Lower leg skin (tissue), 4 donors: ENCODE measurements around the gene NRXN3. TPM values are rescaled to one million over a fixed set of nuclear protein-coding genes. Genes with fewer than 3 reads are reported as not detected.

ENCODE experiments used
- DNase-seq, 2 donors: peaks; one replicate each; pipeline ENCODE4 v3.0.0-alpha.2; 2019; ENCODE audit warnings: low spot score in 2 of 2
- H3K4me3 ChIP-seq: fragments of 200-600 bp; sonication (generic); 2 replicates; pipeline ENCODE4 v1.5.1; 2017; ENCODE audit warnings: mild to moderate bottlenecking, low read depth; ENCODE audit not compliant: poor library complexity, severe bottlenecking
- CTCF ChIP-seq, 3 donors: fragments of 450-650 bp; IDR thresholded peaks; one replicate each; pipeline ENCODE4 v1.5.1; 2016; ENCODE audit warnings: antibody characterized with exemption in 3 of 3, mild to moderate bottlenecking in 3 of 3, moderate library complexity in 2 of 3
- POLR2A ChIP-seq, 2 donors: fragments of 450-650 bp; IDR thresholded peaks; one replicate each; pipeline ENCODE4 v1.6.1; 2016 to 2017; ENCODE audit warnings: antibody characterized with exemption in 2 of 2, mild to moderate bottlenecking in 1 of 2, moderate library complexity in 1 of 2
- WGBS, 2 donors: methylation state at CpG; one replicate each; pipeline ENCODE4 v1.1.5; 2018; 5-methylcytosine and 5-hydroxymethylcytosine counted together
- intact Hi-C: fragments of 100-400 bp; cut with DNase I; formaldehyde crosslinking; loops from one replicate; pipeline ENCODE4 v1.15.0; 2023; ENCODE audit warnings: low total_unique reads
- total RNA-seq, 4 donors: library from RNA; depleted of rRNA; stranded (reverse); fragments of >200 nt; gene quantifications; one replicate each; pipeline ENCODE4 v1.1.0, GENCODE V29; 2016

NRXN3 gene
- total RNA-seq, 4 donors from 2014 or later, result 0.61 to 2.4 (median 1.7) TPM

GRCh38 chr14:78688503-78688902 lies 518.3 kb downstream of the NRXN3 start:
- DNase-seq, result no peak
- 84 to 88% methylated on average over 1 of the region's 1 CpG for WGBS, 2 donors
- H3K4me3 ChIP-seq, result no peak overlapping the region
- intact Hi-C loops, result no loop called here
- TF ChIP-seq CTCF (IDR thresholded peaks at IDR 0.05) (no peak), POLR2A (IDR thresholded peaks at IDR 0.05) (no peak)

- TF ChIP-seq CTCF (IDR thresholded peaks at IDR 0.05), result no peak
- TF ChIP-seq POLR2A (IDR thresholded peaks at IDR 0.05), result no peak
- no peak overlapping the region for H3K4me3 ChIP-seq
- intact Hi-C loops, result no loop called here
- DNase-seq, result no peak
- 60 to 72% methylated on average over 2 of the region's 2 CpGs for WGBS, 2 donors
Measured at GRCh38 chr14:78690836-78691235, 520.7 kb downstream of the NRXN3 start.

- H3K4me3 ChIP-seq, result no peak overlapping the region
- DNase-seq, result no peak
- intact Hi-C loops, result no loop called here
- WGBS, 2 donors, result 16 to 18% methylated on average over 2 of the region's 2 CpGs
- TF ChIP-seq POLR2A (IDR thresholded peaks at IDR 0.05) (no peak), CTCF (IDR thresholded peaks at IDR 0.05) (no peak)
Measured at GRCh38 chr14:78697341-78697740, 527.2 kb downstream of the NRXN3 start.

GRCh38 chr14:78698991-78699390 lies 528.8 kb downstream of the NRXN3 start:
- WGBS, 2 donors, result 65 to 70% methylated on average over 3 of the region's 3 CpGs
- TF ChIP-seq POLR2A (IDR thresholded peaks at IDR 0.05) (no peak), CTCF (IDR thresholded peaks at IDR 0.05) (no peak)
- H3K4me3 ChIP-seq, result no peak overlapping the region
- intact Hi-C loops, result no loop called here
- no peak for DNase-seq

- WGBS, 2 donors, result 72 to 74% methylated on average over 2 of the region's 2 CpGs
- H3K4me3 ChIP-seq, result no peak overlapping the region
- TF ChIP-seq POLR2A (IDR thresholded peaks at IDR 0.05) (no peak), CTCF (IDR thresholded peaks at IDR 0.05) (no peak)
- intact Hi-C loops, result no loop called here
- DNase-seq, result no peak
Measured at GRCh38 chr14:78700236-78700635, 530.1 kb downstream of the NRXN3 start.

GRCh38 chr14:78701246-78701645 lies 531.1 kb downstream of the NRXN3 start:
- 63 to 66% methylated on average over 5 of the region's 5 CpGs for WGBS, 2 donors
- no peak for DNase-seq
- H3K4me3 ChIP-seq, result no peak overlapping the region
- TF ChIP-seq POLR2A (IDR thresholded peaks at IDR 0.05) (no peak), CTCF (IDR thresholded peaks at IDR 0.05) (no peak)
- intact Hi-C loops, result no loop called here
